WTC11 (cell line): ENCODE data around the gene ZNF506.

ENCODE experiments used
- ATF2 ChIP-seq: sonication (generic); formaldehyde crosslinking; IDR thresholded peaks from 2 replicates; pipeline ENCODE4 v1.8.1; 2022; ENCODE audit warnings: low read depth, missing genetic modification reagents, borderline replicate concordance
- CTCF ChIP-seq: fragments of 200-600 bp; IDR thresholded peaks from 2 replicates; pipeline ENCODE4 v1.8.0; 2022; ENCODE audit warnings: antibody characterized with exemption
- ELF4 ChIP-seq: sonication (generic); formaldehyde crosslinking; IDR thresholded peaks from 2 replicates; pipeline ENCODE4 v1.8.1; 2022; ENCODE audit warnings: low read depth, mild to moderate bottlenecking, moderate library complexity, missing genetic modification reagents
- FOXP4 ChIP-seq: sonication (generic); formaldehyde crosslinking; IDR thresholded peaks from 2 replicates; pipeline ENCODE4 v1.8.0; 2022; ENCODE audit warnings: mild to moderate bottlenecking, missing genetic modification reagents
- GABPB1 ChIP-seq: sonication (generic); formaldehyde crosslinking; IDR thresholded peaks from 2 replicates; pipeline ENCODE4 v1.8.1; 2023; ENCODE audit warnings: mild to moderate bottlenecking, missing genetic modification reagents
- JUN ChIP-seq: sonication (generic); formaldehyde crosslinking; IDR thresholded peaks from 2 replicates; pipeline ENCODE4 v1.8.0; 2023; ENCODE audit warnings: mild to moderate bottlenecking, missing genetic modification reagents
- MAX ChIP-seq: sonication (generic); formaldehyde crosslinking; IDR thresholded peaks from 2 replicates; pipeline ENCODE4 v1.8.0; 2022; ENCODE audit warnings: mild to moderate bottlenecking, missing genetic modification reagents
- NFYB ChIP-seq: sonication (generic); formaldehyde crosslinking; conservative IDR thresholded peaks from 2 replicates; pipeline ENCODE4 v1.8.0; 2022; ENCODE audit warnings: low read depth, missing genetic modification reagents
- TCF7 ChIP-seq: sonication (generic); formaldehyde crosslinking; IDR thresholded peaks from 2 replicates; pipeline ENCODE4 v1.8.0; 2022; ENCODE audit warnings: mild to moderate bottlenecking, low read depth, missing genetic modification reagents, moderate library complexity
- TEAD1 ChIP-seq: sonication (generic); formaldehyde crosslinking; IDR thresholded peaks from 2 replicates; pipeline ENCODE4 v1.8.0; 2022; ENCODE audit warnings: mild to moderate bottlenecking, missing genetic modification reagents
- ZBTB21 ChIP-seq: sonication (generic); formaldehyde crosslinking; IDR thresholded peaks from 2 replicates; pipeline ENCODE4 v1.8.1; 2023; ENCODE audit warnings: mild to moderate bottlenecking, missing genetic modification reagents, borderline replicate concordance
- ZNF263 ChIP-seq: sonication (generic); formaldehyde crosslinking; IDR thresholded peaks from 2 replicates; pipeline ENCODE4 v1.8.1; 2022; ENCODE audit warnings: low read depth, mild to moderate bottlenecking, moderate library complexity, missing genetic modification reagents
- TF ChIP-seq, protein P1 (sequence below): sonication (generic); formaldehyde crosslinking; conservative IDR thresholded peaks from 2 replicates; pipeline ENCODE4 v1.8.1; 2022; ENCODE audit warnings: mild to moderate bottlenecking, missing genetic modification reagents
- TF ChIP-seq, protein P2 (sequence below): sonication (generic); formaldehyde crosslinking; IDR thresholded peaks from 2 replicates; pipeline ENCODE4 v1.8.1; 2022; ENCODE audit warnings: mild to moderate bottlenecking, moderate library complexity, missing genetic modification reagents

GRCh38 chr19:19847781-19848180, 26.2 kb upstream of the ZNF506 start:
- TF ChIP-seq ZNF263 (CRISPR knock-in tag) (no peak), CTCF (no peak), JUN (CRISPR knock-in tag) (no peak), MAX (no peak), TCF7 (no peak), GABPB1 (CRISPR knock-in tag) (no peak), TEAD1 (CRISPR knock-in tag) (no peak), NFYB (CRISPR knock-in tag) (no peak), ELF4 (no peak), FOXP4 (CRISPR knock-in tag) (no peak), ATF2 (CRISPR knock-in tag) (no peak), ZBTB21 (CRISPR knock-in tag) (no peak)
- TF ChIP-seq, protein P1, sequence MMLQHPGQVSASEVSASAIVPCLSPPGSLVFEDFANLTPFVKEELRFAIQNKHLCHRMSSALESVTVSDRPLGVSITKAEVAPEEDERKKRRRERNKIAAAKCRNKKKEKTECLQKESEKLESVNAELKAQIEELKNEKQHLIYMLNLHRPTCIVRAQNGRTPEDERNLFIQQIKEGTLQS (CRISPR knock-in tag), result no peak
- TF ChIP-seq, protein P2, sequence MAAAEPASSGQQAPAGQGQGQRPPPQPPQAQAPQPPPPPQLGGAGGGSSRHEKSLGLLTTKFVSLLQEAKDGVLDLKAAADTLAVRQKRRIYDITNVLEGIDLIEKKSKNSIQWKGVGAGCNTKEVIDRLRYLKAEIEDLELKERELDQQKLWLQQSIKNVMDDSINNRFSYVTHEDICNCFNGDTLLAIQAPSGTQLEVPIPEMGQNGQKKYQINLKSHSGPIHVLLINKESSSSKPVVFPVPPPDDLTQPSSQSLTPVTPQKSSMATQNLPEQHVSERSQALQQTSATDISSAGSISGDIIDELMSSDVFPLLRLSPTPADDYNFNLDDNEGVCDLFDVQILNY (CRISPR knock-in tag), result no peak
